ENCODE measurements around the gene RNF220. TPM values are rescaled to one million over a fixed set of nuclear protein-coding genes. Genes with fewer than 3 reads are reported as not detected.

The RNF220 gene
- total and polyA plus RNA-seq, 2 of the 13 experiments (the other 11 are each of a cell fraction or from before 2014, with no cell fraction given): 48.2 to 72.1 TPM

DNA sequence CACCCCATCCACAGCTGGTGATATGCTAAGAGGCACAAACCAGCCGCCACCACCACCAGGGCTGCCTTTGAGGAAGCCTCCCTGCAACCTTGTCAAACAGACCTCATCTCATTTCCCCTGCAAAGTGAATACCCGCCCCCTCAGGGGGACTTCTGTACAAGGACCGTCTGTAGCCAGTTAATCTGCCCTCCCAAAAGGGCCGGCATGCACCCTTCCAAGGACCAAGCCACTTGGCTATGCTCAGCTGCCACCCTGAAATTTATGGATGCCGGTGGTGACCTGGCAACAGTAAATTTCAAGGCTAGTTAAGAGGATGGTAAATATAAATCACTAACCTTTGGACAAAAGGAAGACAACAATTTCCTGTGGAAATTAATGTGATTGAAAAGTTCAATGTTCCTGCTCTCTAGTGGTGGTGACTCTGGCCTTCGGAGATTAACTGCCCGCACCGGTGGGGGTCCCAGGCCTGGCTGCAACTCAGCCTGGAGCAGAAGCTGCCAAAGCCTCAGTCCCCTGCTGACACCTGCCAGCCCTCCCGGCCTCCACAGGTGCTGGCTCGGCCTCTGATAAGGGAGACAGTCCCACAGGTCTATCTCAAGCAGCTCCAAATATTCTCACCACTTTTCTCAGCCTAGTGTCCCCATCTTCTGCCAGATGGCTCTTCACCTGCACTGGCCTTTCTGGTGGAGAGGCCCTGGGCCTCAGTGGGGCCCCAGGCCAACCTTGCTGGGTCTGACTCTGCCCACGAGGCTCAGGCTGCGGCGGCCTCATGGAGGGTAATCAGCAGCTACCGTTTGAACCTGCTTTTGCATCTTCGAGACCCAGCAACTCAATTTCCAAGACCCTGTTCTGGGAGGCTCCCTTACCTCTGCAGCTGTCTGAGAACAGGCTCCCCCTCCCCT is 257.0 kb downstream of the RNF220 start:
- Histone ChIP-seq H3K27ac (ENCODE audit: extremely low read length, insufficient read depth, low read length) (peak overlapping the region; percentile 59), H2AFZ (ENCODE audit: low read length) (no peak overlapping the region), H3K4me1 (ENCODE audit: insufficient read depth, low read length) (peaks cover 52% of the 10 kb centered on the region), H3K9ac (ENCODE audit: insufficient read depth, low read depth, low read length) (peak overlapping the region; percentile 6; the same call in 1 of the 2 replicates), H3K27me3 (ENCODE audit: control insufficient read depth in 1 of 2, insufficient read depth in 2 of 2, low read length in 2 of 2) (no peaks in the 10 kb centered on the region), H3K36me3 (replicated peaks in 1 of 2; ENCODE audit: control insufficient read depth in 1 of 2, insufficient read depth in 2 of 2, low read length in 2 of 2) (peaks cover 0 to 7% of the 10 kb centered on the region in 2 experiments; a peak in 1 of 5 replicates), H3K9me3 (ENCODE audit: low read length) (no peaks in the 10 kb centered on the region), H3K79me2 (ENCODE audit: insufficient read depth, low read length) (no peaks in the 10 kb centered on the region), H4K20me1 (ENCODE audit: insufficient read depth, low read length) (no peaks in the 10 kb centered on the region), H3K4me3 (replicated peaks in 1 of 3; ENCODE audit: insufficient read depth in 1 of 3, low read depth in 2 of 3, low read length in 3 of 3) (peak overlapping the region in 1 of 3 experiments; percentile 31; a peak in 1 of 6 replicates), H3K4me2 (ENCODE audit: low read depth, low read length) (peak overlapping the region; percentile 38)
- FAIRE-seq (no peak), ATAC-seq (peak; percentile 65), DNase-seq (ENCODE audit: low spot score) (no peak)
- BruUV-seq (replicated peaks): no TSS peak
- 54% methylated on average over 14 of the region's 15 CpGs for WGBS (ENCODE audit: low lambda C conversion rate)
- ChIA-PET CTCF (ENCODE audit: low intra/inter-chr PET ratio, low total read pairs) (no interaction called here), POLR2A (interaction anchor here (1.1 to 2.5 kb wide), 5 partner anchors 9 to 60 kb away, joined by 3 to 7 read pairs (median 5); partner anchors contain the start of genes ARMH1 and TMEM53)
- intact Hi-C loops (cut with micrococcal nuclease; ENCODE audit: unreplicated experiment) (no loop called here), in situ Hi-C loops (cut with HindIII; ENCODE audit: extremely low pct_ligation_motif_present, low pct_unique_long_range_greater_than_20kb) (no loop called here)
- no peak for TF ChIP-seq ZNF543 (CRISPR knock-in tag; IDR thresholded peaks at IDR 0.05)
- peak; percentile 65 for TF ChIP-seq MIXL1 (CRISPR knock-in tag; IDR thresholded peaks at IDR 0.05)
- TF ChIP-seq, protein P1, sequence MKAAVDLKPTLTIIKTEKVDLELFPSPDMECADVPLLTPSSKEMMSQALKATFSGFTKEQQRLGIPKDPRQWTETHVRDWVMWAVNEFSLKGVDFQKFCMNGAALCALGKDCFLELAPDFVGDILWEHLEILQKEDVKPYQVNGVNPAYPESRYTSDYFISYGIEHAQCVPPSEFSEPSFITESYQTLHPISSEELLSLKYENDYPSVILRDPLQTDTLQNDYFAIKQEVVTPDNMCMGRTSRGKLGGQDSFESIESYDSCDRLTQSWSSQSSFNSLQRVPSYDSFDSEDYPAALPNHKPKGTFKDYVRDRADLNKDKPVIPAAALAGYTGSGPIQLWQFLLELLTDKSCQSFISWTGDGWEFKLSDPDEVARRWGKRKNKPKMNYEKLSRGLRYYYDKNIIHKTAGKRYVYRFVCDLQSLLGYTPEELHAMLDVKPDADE (CRISPR knock-in tag; IDR thresholded peaks at IDR 0.05): no peak
- TF ChIP-seq ZNF577 (CRISPR knock-in tag; IDR thresholded peaks at IDR 0.05; ENCODE audit: borderline replicate concordance, low read depth): no peak
- no peak for TF ChIP-seq ZHX2 (IDR thresholded peaks at IDR 0.05; ENCODE audit: low read depth)
- TF ChIP-seq ZHX2 (CRISPR knock-in tag; IDR thresholded peaks at IDR 0.05; ENCODE audit: borderline replicate concordance): no peak
- TF ChIP-seq, protein P2, sequence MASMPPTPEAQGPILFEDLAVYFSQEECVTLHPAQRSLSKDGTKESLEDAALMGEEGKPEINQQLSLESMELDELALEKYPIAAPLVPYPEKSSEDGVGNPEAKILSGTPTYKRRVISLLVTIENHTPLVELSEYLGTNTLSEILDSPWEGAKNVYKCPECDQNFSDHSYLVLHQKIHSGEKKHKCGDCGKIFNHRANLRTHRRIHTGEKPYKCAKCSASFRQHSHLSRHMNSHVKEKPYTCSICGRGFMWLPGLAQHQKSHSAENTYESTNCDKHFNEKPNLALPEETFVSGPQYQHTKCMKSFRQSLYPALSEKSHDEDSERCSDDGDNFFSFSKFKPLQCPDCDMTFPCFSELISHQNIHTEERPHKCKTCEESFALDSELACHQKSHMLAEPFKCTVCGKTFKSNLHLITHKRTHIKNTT (CRISPR knock-in tag; IDR thresholded peaks at IDR 0.05): no peak
- TF ChIP-seq, protein P3, sequence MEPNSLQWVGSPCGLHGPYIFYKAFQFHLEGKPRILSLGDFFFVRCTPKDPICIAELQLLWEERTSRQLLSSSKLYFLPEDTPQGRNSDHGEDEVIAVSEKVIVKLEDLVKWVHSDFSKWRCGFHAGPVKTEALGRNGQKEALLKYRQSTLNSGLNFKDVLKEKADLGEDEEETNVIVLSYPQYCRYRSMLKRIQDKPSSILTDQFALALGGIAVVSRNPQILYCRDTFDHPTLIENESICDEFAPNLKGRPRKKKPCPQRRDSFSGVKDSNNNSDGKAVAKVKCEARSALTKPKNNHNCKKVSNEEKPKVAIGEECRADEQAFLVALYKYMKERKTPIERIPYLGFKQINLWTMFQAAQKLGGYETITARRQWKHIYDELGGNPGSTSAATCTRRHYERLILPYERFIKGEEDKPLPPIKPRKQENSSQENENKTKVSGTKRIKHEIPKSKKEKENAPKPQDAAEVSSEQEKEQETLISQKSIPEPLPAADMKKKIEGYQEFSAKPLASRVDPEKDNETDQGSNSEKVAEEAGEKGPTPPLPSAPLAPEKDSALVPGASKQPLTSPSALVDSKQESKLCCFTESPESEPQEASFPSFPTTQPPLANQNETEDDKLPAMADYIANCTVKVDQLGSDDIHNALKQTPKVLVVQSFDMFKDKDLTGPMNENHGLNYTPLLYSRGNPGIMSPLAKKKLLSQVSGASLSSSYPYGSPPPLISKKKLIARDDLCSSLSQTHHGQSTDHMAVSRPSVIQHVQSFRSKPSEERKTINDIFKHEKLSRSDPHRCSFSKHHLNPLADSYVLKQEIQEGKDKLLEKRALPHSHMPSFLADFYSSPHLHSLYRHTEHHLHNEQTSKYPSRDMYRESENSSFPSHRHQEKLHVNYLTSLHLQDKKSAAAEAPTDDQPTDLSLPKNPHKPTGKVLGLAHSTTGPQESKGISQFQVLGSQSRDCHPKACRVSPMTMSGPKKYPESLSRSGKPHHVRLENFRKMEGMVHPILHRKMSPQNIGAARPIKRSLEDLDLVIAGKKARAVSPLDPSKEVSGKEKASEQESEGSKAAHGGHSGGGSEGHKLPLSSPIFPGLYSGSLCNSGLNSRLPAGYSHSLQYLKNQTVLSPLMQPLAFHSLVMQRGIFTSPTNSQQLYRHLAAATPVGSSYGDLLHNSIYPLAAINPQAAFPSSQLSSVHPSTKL (CRISPR knock-in tag; IDR thresholded peaks at IDR 0.05): peak; percentile 29; the same call in 1 of the 2 replicates
- TF ChIP-seq ZNF326 (CRISPR knock-in tag; IDR thresholded peaks at IDR 0.05; ENCODE audit: borderline replicate concordance): no peak
- no peak for TF ChIP-seq ZNF337 (CRISPR knock-in tag; IDR thresholded peaks at IDR 0.05; ENCODE audit: borderline replicate concordance, low read depth)
